BE2C (cell line): Measurements from ENCODE around the gene RGS19.

Experiments used
- DNase-seq: peaks from one replicate; pipeline ENCODE4 v3.0.0-alpha.2; 2020
- H3K27me3 ChIP-seq: fragments of 250-450 bp; sonication (Bioruptor Pico); 2 replicates; pipeline ENCODE4 v1.5.1; 2020; ENCODE audit warnings: mild to moderate bottlenecking
- H3K36me3 ChIP-seq: fragments of 250-450 bp; sonication (Bioruptor Pico); 2 replicates; pipeline ENCODE4 v1.5.1; 2020; ENCODE audit warnings: mild to moderate bottlenecking
- H3K4me1 ChIP-seq: fragments of 250-450 bp; sonication (Bioruptor Pico); 2 replicates; pipeline ENCODE4 v1.5.1; 2020
- H3K4me3 ChIP-seq: 2 replicates; pipeline ENCODE4 v1.5.1; 2011; ENCODE audit warnings: low read depth, low read length
- H3K9me3 ChIP-seq: fragments of 250-450 bp; sonication (Bioruptor Pico); 2 replicates; pipeline ENCODE4 v1.5.1; 2020
- CTCF ChIP-seq: IDR thresholded peaks from 2 replicates; pipeline ENCODE4 v1.5.1; 2012; ENCODE audit warnings: mild to moderate bottlenecking, low read depth, low read length

Gene RGS19

DNA sequence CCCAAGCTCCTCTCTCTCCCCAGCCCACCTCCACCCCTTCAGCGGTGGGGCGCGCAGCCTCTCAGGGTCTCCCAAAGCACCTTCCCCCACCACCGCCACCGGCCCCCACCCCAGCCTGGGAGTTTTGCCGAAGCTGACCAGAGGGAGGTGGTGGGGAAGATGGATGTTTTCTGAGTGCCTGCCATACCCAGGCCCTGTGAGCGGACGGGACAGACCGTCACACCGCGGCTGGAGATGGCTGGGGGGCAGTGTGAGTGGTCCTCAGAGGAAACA, 37.6 kb downstream of the RGS19 start:
- H3K4me1 ChIP-seq: peaks cover 36% of the 10 kb centered on the region
- H3K4me3 ChIP-seq: no peak overlapping the region
- no peak for DNase-seq
- H3K27me3 ChIP-seq: peaks cover 6% of the 10 kb centered on the region; the same call in 1 of the 2 replicates
- H3K36me3 ChIP-seq: no peaks in the 10 kb centered on the region
- H3K9me3 ChIP-seq: no peaks in the 10 kb centered on the region
- no peak for TF ChIP-seq CTCF

- no peak overlapping the region for H3K4me3 ChIP-seq
- no peaks in the 10 kb centered on the region for H3K9me3 ChIP-seq
- H3K27me3 ChIP-seq: peaks cover 6% of the 10 kb centered on the region; the same call in 1 of the 2 replicates
- DNase-seq: no peak
- no peaks in the 10 kb centered on the region for H3K36me3 ChIP-seq
- peaks cover 41% of the 10 kb centered on the region for H3K4me1 ChIP-seq
- TF ChIP-seq CTCF: no peak
Measured at GRCh38 chr20:64041040-64041780, 38.1 kb downstream of the RGS19 start.

DNA sequence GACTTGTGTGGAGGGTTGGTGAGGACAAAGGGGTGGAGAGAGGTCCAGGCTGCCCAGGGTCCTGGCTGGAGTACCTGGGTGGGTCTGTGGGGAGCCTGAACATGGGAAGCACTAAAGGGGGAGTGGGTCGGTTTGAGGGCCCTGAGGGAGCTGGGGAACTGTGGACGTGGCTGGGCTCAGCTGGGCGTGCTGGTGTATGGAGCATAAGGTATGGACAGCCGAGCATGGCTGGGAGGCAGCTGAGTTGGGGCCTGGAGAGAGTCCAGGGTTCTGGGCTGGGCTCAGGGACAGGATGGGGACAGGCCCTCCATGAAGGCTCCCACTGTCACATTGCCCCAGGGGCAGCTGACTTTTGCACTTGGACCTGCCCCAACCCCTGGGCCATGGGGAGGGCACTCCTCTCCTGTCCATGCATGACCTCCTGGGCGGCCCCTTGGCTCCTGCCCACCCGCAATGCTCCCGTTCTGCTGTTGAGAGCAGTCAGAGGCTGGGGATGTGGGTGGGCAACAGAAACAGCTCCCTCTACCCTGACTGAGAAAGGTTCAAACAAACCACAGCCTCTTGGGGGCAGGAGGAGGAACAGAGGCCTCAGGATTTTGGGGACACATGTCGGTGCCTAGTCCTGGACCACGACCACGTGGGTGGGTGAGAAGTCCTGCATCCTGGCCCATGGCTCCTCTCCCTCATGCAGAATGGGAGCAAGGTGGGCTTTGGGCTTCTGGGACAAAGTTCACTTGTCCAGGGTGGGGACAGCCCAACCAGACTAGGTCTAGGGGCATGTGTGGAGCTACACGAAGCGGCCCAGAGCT, 38.9 kb downstream of the RGS19 start:
- Histone ChIP-seq H3K4me1 (peaks cover 43% of the 10 kb centered on the region), H3K36me3 (peaks cover 2% of the 10 kb centered on the region; the same call in 1 of the 2 replicates), H3K4me3 (no peak overlapping the region), H3K9me3 (no peaks in the 10 kb centered on the region), H3K27me3 (peaks cover 6% of the 10 kb centered on the region; the same call in 1 of the 2 replicates)
- DNase-seq: no peak
- TF ChIP-seq CTCF: no peak

DNA sequence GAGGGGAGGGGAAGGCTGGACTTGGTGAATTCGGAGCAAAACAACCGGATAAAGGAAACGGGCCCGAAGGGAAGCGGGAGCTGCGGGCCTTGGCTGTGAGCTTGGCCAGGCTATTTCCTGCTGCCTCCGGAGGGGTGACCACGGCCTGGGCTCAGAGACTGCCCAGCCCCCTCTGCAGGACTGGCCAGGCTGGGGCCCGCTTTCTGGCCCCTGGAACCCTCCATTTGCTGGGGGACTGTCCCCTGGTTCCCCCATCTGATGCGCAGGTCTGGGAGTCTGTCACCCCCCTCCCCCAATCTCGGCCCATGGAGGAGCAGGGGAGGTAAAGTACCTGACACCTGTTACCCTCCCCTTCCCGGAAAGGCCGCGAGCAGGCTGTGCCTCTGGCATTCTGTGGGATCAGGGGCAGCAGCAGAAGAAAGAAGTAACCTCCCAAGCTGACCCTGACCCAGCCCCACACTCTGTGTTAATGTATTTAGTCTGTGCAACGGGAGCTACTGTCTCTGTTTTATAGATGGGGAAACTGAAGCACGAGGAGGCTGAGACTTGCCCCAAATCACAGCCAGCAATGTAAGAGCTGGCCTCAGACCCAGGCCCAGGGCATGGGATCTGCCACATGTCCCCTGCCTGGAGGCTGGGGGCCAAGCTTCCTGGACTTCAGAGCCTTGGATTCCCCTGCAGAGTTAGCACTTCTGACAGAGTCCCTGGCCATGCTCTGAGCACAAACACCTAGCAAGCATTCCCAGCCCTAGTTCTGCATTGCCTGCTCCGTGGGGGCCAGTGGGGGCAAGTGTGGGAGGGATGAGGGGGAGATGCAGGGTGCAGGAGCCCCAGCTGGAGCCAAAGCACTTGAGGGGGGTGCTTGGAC, 39.8 kb downstream of the RGS19 start:
- no peaks in the 10 kb centered on the region for H3K9me3 ChIP-seq
- no peak for TF ChIP-seq CTCF
- DNase-seq: no peak
- H3K27me3 ChIP-seq: peaks cover 6% of the 10 kb centered on the region; the same call in 1 of the 2 replicates
- H3K4me1 ChIP-seq: peaks cover 39% of the 10 kb centered on the region
- peak overlapping the region; percentile 61 for H3K4me3 ChIP-seq
- peaks cover 8% of the 10 kb centered on the region for H3K36me3 ChIP-seq

GRCh38 chr20:64038565-64039292, 40.6 kb downstream of the RGS19 start:
- H3K4me1 ChIP-seq: peaks cover 36% of the 10 kb centered on the region
- peaks cover 16% of the 10 kb centered on the region for H3K36me3 ChIP-seq
- peak; percentile 64 for TF ChIP-seq CTCF
- peaks cover 6% of the 10 kb centered on the region; the same call in 1 of the 2 replicates for H3K27me3 ChIP-seq
- no peaks in the 10 kb centered on the region for H3K9me3 ChIP-seq
- H3K4me3 ChIP-seq: peak overlapping the region; percentile 61
- DNase-seq: peak; percentile 87
